SK-N-SH (cell line): ENCODE data around the gene CABLES2.

Experiments
- CTCF ChIP-seq: fragments of 200-600 bp; sonication (generic); IDR thresholded peaks from 2 replicates; pipeline ENCODE4 v1.6.1; 2017; ENCODE audit warnings: antibody characterized with exemption, mild to moderate bottlenecking, moderate library complexity
- POLR2AphosphoS5 ChIP-seq: IDR thresholded peaks from 2 replicates; pipeline ENCODE4 v1.6.1; 2012; ENCODE audit warnings: low read depth, low read length
- ZBTB33 ChIP-seq: IDR thresholded peaks from 2 replicates; pipeline ENCODE4 v1.4.0; 2012; ENCODE audit warnings: low read depth, borderline replicate concordance

GRCh38 chr20:62370807-62371587 is 36.1 kb downstream of the CABLES2 start:
- TF ChIP-seq CTCF (no peak), POLR2AphosphoS5 (no peak), ZBTB33 (no peak)
